BJ (cell line): ENCODE results near the gene PRTFDC1. TPM values are rescaled to one million over a fixed set of nuclear protein-coding genes. Genes with fewer than 3 reads are reported as not detected.

Experiments used
- CTCF ChIA-PET: fragments of 350-600 bp; formaldehyde crosslinking; extraction: SDS; loops from one replicate; lab custom pipeline; 2021; ENCODE audit warnings: antibody characterized with exemption, inconsistent platforms; lab: Yijun Ruan, JAX
- POLR2A ChIA-PET: fragments of 300-600 bp; sonication (Branson Sonifier 250); formaldehyde crosslinking; extraction: SDS; loops from one replicate; lab custom pipeline; 2021; ENCODE audit warnings: antibody characterized with exemption; lab: Charles Lee
- DNase-seq: peaks from one replicate; pipeline ENCODE4 v3.0.0-alpha.2; 2011; ENCODE audit warnings: low read depth
- H3K27me3 ChIP-seq: 2 replicates; pipeline ENCODE4 v1.6.0; 2011; ENCODE audit warnings: low read length; ENCODE audit not compliant: control insufficient read depth, insufficient read depth
- H3K36me3 ChIP-seq: 2 replicates; pipeline ENCODE4 v1.5.1; 2011; ENCODE audit warnings: low read length; ENCODE audit not compliant: control insufficient read depth, insufficient read depth
- H3K4me3 ChIP-seq: 2 replicates; pipeline ENCODE4 v1.5.1; 2011; ENCODE audit warnings: low read depth, mild to moderate bottlenecking, control low read depth, low read length
- CTCF ChIP-seq: IDR thresholded peaks from 2 replicates; pipeline ENCODE4 v1.5.1; 2011; ENCODE audit warnings: low read depth, mild to moderate bottlenecking, control low read depth, inconsistent platforms, low read length, moderate library complexity; ENCODE audit not compliant: insufficient read depth
- polyA plus RNA-seq: library from polyadenylated mRNA; depleted of rRNA; stranded (reverse); fragments of >200 nt; gene quantifications from 2 replicates; pipeline ENCODE4 v1.2.3, GENCODE V29; 2011

PRTFDC1 gene
- polyA plus RNA-seq, 1 experiment: 8.1 TPM

- Histone ChIP-seq H3K27me3 (no peaks in the 10 kb centered on the region), H3K36me3 (no peaks in the 10 kb centered on the region), H3K4me3 (no peak overlapping the region)
- TF ChIP-seq CTCF: no peak
- no peak for DNase-seq
- POLR2A ChIA-PET: interaction anchor here (1.3 kb wide), 1 partner anchor 9 kb away, joined by 7 read pairs; no protein-coding TSS in a partner anchor
- CTCF ChIA-PET: no interaction called here
These were observed 95.2 kb downstream of the PRTFDC1 start for GRCh38 chr10:24857031-24857725.

GRCh38 chr10:24854256-24854655 is 98.2 kb downstream of the PRTFDC1 start:
- no peaks in the 10 kb centered on the region for H3K27me3 ChIP-seq
- CTCF ChIA-PET: no interaction called here
- POLR2A ChIA-PET: no interaction called here
- H3K4me3 ChIP-seq: no peak overlapping the region
- no peak for TF ChIP-seq CTCF
- no peak for DNase-seq
- no peaks in the 10 kb centered on the region for H3K36me3 ChIP-seq

GRCh38 chr10:24853661-24854060 is 98.7 kb downstream of the PRTFDC1 start:
- no peak overlapping the region for H3K4me3 ChIP-seq
- no peak for TF ChIP-seq CTCF
- no peaks in the 10 kb centered on the region for H3K27me3 ChIP-seq
- CTCF ChIA-PET: no interaction called here
- no peak for DNase-seq
- H3K36me3 ChIP-seq: no peaks in the 10 kb centered on the region
- POLR2A ChIA-PET: no interaction called here

- DNase-seq: no peak
- no peak overlapping the region for H3K4me3 ChIP-seq
- no peaks in the 10 kb centered on the region for H3K36me3 ChIP-seq
- ChIA-PET POLR2A (no interaction called here), CTCF (no interaction called here)
- no peak for TF ChIP-seq CTCF
- no peaks in the 10 kb centered on the region for H3K27me3 ChIP-seq
These were observed 100.8 kb downstream of the PRTFDC1 start for GRCh38 chr10:24851629-24852028.

- POLR2A ChIA-PET: no interaction called here
- H3K36me3 ChIP-seq: no peaks in the 10 kb centered on the region
- no peak for TF ChIP-seq CTCF
- DNase-seq: no peak
- CTCF ChIA-PET: no interaction called here
- H3K27me3 ChIP-seq: no peaks in the 10 kb centered on the region
- no peak overlapping the region for H3K4me3 ChIP-seq
These were observed 101.6 kb downstream of the PRTFDC1 start for GRCh38 chr10:24850727-24851296.
